GM12892 (cell line): ENCODE measurements around the gene ATF7.
"Not testable (repeated sequence)": the region's sequence is repeated elsewhere in the genome, so short reads cannot be mapped to it uniquely, and the experiment has no call there.

ENCODE experiments used
- DNase-seq: peaks from one replicate; pipeline ENCODE4 v3.0.0; 2011; ENCODE audit not compliant: insufficient read length
- FAIRE-seq: peaks from 2 replicates; lab custom pipeline; 2011; peaks lifted over from hg19 to GRCh38; lab: Jason Lieb, UNC
- POLR2A ChIP-seq: IDR thresholded peaks from 2 replicates; pipeline ENCODE4 v1.6.1; 2011; ENCODE audit warnings: low read depth, low read length, control low read depth
- POLR2AphosphoS5 ChIP-seq: IDR thresholded peaks from 2 replicates; pipeline ENCODE4 v1.6.1; 2011; ENCODE audit warnings: low read depth, low read length, control low read depth
- TAF1 ChIP-seq: IDR thresholded peaks from 2 replicates; pipeline ENCODE4 v1.6.1; 2011; ENCODE audit warnings: low read depth, mild to moderate bottlenecking, control low read depth, low read length, borderline replicate concordance

ATF7 gene

DNA sequence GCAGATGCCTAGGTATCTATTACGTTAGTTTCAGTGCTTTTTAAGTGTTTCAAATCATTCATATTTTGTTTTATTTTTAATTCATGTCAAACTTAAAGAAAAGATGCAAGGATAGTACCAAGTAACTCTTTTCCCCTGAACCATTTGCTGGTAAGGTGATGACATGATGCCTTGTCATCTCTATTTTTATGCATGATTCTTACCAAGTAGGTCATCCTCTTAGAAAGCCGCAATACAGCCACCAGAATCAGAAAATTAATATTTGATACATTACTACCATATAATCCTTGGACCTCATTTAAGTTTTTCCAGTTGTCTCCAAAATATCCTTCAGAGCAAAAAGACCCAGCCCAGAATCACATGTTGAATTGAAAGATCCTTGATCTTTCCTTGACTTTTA lies 27.4 kb upstream of the ATF7 start:
- DNase-seq, result no peak
- FAIRE-seq, result no peak
- TF ChIP-seq POLR2A, result no peak
- TF ChIP-seq POLR2AphosphoS5, result no peak
- no peak for TF ChIP-seq TAF1

DNA sequence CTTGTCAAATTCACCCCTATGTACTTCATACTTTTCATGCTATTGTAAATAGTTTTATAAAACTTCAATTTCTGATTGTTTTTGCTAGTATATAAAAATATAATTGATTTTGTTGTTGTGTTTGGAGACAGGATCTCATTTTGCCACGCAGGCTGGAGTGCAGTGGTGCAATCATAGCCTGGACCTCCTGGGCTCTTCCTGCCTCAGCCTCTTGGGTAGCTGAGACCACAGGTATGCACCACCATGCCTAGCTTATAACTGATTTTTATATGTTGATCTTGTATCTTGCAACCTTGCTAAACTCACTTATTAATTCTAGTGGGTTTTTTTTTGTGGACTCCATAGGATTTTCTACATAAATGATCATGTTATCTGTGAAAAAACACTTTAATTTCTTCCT lies 26.2 kb upstream of the ATF7 start:
- DNase-seq (no peak), FAIRE-seq (no peak)
- no peak for TF ChIP-seq TAF1
- TF ChIP-seq POLR2AphosphoS5, result no peak
- TF ChIP-seq POLR2A, result no peak

- FAIRE-seq, result no peak
- TF ChIP-seq POLR2A (no peak), POLR2AphosphoS5 (no peak), TAF1 (no peak)
Observed at GRCh38 chr12:53651737-53652136, 25.6 kb upstream of the ATF7 start.

DNA sequence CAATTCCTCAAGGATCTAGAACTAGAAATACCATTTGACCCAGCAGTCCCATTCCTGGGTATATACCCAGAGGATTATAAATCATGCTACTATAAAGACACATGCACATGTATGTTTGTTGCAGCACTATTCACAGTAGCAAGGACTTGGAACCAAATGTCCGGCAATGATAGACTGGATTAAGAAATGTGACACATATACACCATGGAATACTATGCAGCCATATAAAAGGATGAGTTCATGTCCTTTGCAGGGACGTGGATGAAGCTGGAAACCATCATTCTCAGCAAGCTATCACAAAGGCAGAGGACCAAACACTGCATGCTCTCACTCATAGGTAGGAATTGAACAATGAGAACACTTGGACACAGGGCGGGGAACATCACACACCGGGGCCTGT lies 20.1 kb upstream of the ATF7 start:
- not testable (repeated sequence) for FAIRE-seq

More at GRCh38 chr12:53651737-53652136, 25.6 kb upstream of the ATF7 start:
- no peak for DNase-seq

GRCh38 chr12:53645165-53645564 lies 19.0 kb upstream of the ATF7 start:
- FAIRE-seq (no peak), DNase-seq (no peak)
- TF ChIP-seq POLR2AphosphoS5 (no peak), TAF1 (no peak), POLR2A (no peak)

More for the DNA sequence above, 20.1 kb upstream of the ATF7 start:
- not testable (repeated sequence) for DNase-seq

GRCh38 chr12:53644133-53644532 lies 18.0 kb upstream of the ATF7 start:
- TF ChIP-seq TAF1, result no peak
- no peak for TF ChIP-seq POLR2AphosphoS5
- no peak for TF ChIP-seq POLR2A
- FAIRE-seq (no peak), DNase-seq (no peak)

DNA sequence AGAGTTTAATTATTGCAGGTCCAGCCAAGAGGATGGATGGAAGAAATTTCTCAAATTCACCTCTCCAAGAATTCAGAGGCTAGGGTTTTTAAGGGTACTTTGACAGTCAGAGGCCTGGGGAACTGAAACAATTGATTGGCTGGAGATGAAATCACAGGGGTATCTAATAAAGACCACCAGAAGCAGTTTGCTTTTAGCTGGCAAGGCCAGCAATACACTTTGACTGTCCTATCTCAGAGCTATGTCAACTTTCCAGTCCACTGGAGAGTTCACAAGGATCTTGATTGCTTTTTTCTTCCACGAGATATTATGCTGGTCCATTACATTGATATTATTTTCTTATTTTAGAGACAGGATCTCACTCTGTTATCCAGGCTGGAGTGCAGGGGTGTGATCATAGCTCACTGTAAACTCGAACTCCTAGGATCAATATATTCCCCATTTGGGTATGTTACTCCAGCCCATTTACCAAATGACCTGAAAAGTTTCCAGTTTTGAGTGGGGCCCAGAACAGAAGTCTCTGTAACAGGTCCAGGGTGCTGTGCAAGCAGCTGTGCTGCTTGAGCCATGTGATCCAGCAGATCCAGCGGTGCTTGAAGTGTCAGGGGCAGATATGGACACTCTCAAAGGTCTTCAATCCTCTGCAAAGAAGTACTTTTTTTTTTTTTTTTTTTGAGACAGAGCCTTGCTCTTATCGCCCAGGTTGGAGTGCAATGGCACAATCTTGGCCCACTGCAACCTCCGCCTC lies 17.2 kb upstream of the ATF7 start:
- DNase-seq, result no peak
- TF ChIP-seq POLR2AphosphoS5, result no peak
- no peak for TF ChIP-seq TAF1
- TF ChIP-seq POLR2A, result no peak
- FAIRE-seq, result no peak

DNA sequence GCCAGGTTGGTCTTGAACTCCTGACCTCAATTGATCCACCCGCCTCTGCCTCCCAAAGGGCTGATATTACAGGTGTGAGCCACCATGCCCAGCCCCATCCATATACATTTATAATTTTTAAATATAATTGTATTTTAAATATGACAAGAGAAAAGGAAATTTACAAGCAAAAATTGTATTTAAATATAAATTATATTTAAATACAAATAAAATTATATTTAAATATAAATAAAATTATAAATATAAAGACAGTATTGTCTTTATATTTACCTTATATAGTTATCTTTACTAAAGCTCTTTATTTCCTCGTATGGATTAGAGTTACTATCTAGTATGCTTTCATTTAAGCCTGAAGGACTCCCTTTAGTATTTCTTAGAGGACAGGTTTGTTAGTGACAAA lies 11.9 kb upstream of the ATF7 start:
- FAIRE-seq (no peak), DNase-seq (no peak)
- TF ChIP-seq POLR2AphosphoS5 (no peak), TAF1 (no peak), POLR2A (no peak)

DNA sequence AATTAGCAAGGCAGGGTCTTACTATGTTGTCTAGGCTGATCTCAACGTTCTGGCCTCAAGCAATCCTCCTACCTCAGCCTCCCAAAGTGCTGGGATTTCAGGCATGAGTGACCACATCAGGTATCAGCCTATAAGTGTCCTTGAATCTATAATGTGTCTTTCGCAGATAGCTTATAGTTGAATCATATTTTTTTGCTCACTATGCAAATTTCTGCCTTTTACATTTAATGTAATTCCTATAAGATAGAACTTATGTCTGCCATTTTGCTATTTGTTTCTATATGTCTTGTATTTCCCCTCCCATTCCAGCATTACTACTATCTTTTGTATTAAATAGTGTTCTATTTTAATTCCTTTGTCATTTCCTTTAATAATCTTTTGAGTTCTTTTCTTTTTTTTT lies 10.5 kb upstream of the ATF7 start:
- TF ChIP-seq POLR2AphosphoS5 (no peak), TAF1 (no peak), POLR2A (no peak)
- DNase-seq (no peak), FAIRE-seq (no peak)

DNA sequence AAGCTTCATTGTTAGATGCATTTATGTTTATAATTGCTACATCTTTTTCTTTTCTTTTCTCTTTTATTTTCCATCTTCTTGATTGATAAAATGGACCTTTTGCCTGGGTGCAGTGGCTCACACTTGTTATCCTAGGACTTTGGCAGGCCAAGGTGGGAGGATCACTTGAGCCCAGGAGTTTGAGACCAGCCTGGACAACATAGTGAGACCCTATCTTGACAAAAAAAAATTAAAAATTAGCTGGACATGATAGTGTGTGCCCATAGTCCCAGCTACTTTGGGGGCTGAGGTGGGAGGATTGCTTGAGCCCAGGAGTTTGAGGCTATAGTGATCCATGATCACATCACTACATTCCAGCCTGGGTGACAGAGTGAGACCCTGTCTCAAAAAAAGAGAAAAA lies 9.5 kb upstream of the ATF7 start:
- not testable (repeated sequence) for DNase-seq, FAIRE-seq

- TF ChIP-seq POLR2AphosphoS5, result no peak
- no peak for TF ChIP-seq POLR2A
- no peak for TF ChIP-seq TAF1
- FAIRE-seq (no peak), DNase-seq (no peak)
Observed at GRCh38 chr12:53631721-53632120, 5.5 kb upstream of the ATF7 start.

- FAIRE-seq, result no peak
- TF ChIP-seq POLR2AphosphoS5, result no peak
- TF ChIP-seq POLR2A, result no peak
- TF ChIP-seq TAF1, result no peak
- DNase-seq, result no peak
Observed at GRCh38 chr12:53627919-53628318, 1.7 kb upstream of the ATF7 start.
